Brain microvascular endothelial cell (primary cell): Measurements from ENCODE around the gene FGFR4.

Experiments
- DNase-seq: peaks from one replicate; pipeline ENCODE4 v3.0.0-alpha.2; 2020
- H3K27ac ChIP-seq: fragments of 250-450 bp; sonication (Bioruptor Pico); 2 replicates; pipeline ENCODE4 v1.5.1; 2020; ENCODE audit warnings: mild to moderate bottlenecking, moderate library complexity
- H3K27me3 ChIP-seq: fragments of 250-450 bp; sonication (Bioruptor Pico); replicated peaks from 2 replicates; pipeline ENCODE4 v1.5.1; 2020; ENCODE audit warnings: mild to moderate bottlenecking
- H3K36me3 ChIP-seq: fragments of 250-450 bp; sonication (Bioruptor Pico); replicated peaks from 2 replicates; pipeline ENCODE4 v1.5.1; 2020; ENCODE audit warnings: mild to moderate bottlenecking
- H3K4me3 ChIP-seq: 2 replicates; pipeline ENCODE4 v1.5.1; 2011; ENCODE audit warnings: low read depth, mild to moderate bottlenecking, control low read depth, low read length, moderate library complexity
- in situ Hi-C: cut with HindIII; loops from 2 replicates; pipeline ENCODE4 v1.10.0; 2017; ENCODE audit warnings: low sequenced_read_pairs, low pct_ligation_motif_present
- TF ChIP-seq, protein P1 (sequence below): IDR thresholded peaks from 2 replicates; pipeline ENCODE4 v1.5.1; 2011; ENCODE audit warnings: low read depth, mild to moderate bottlenecking, moderate library complexity, low read length, control low read depth, inconsistent platforms; ENCODE audit errors: missing control alignments

The FGFR4 gene

DNA sequence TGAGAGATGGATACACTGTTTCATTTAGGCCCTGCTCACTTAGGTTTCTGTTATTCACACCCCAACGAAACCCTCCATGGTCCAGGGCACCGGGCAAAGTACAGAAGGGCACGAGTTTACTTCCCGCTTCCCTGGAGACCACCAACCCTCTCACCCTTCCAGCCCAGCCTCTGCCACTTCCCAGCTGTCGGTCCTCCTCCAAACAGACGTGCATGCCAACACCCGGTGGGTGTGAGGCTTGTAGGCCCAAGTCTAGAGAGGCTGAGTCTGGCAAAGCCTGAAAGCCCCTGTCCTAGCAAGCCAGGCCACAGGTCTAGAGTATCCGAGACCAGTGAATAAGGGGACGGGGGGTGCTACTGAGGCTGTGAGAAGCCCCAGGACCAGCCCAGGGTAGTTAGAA is 7.1 kb upstream of the FGFR4 start:
- H3K4me3 ChIP-seq, result no peak overlapping the region
- no peak for DNase-seq
- H3K27ac ChIP-seq, result no peak overlapping the region
- in situ Hi-C loops, result no loop called here
- H3K27me3 ChIP-seq, result no peaks in the 10 kb centered on the region
- no peaks in the 10 kb centered on the region for H3K36me3 ChIP-seq
- TF ChIP-seq, protein P1, sequence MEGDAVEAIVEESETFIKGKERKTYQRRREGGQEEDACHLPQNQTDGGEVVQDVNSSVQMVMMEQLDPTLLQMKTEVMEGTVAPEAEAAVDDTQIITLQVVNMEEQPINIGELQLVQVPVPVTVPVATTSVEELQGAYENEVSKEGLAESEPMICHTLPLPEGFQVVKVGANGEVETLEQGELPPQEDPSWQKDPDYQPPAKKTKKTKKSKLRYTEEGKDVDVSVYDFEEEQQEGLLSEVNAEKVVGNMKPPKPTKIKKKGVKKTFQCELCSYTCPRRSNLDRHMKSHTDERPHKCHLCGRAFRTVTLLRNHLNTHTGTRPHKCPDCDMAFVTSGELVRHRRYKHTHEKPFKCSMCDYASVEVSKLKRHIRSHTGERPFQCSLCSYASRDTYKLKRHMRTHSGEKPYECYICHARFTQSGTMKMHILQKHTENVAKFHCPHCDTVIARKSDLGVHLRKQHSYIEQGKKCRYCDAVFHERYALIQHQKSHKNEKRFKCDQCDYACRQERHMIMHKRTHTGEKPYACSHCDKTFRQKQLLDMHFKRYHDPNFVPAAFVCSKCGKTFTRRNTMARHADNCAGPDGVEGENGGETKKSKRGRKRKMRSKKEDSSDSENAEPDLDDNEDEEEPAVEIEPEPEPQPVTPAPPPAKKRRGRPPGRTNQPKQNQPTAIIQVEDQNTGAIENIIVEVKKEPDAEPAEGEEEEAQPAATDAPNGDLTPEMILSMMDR, result no peak

- Histone ChIP-seq H3K27me3 (no peaks in the 10 kb centered on the region), H3K27ac (no peak overlapping the region), H3K36me3 (no peaks in the 10 kb centered on the region), H3K4me3 (no peak overlapping the region)
- in situ Hi-C loops, result no loop called here
- DNase-seq, result no peak
- TF ChIP-seq, protein P1, result no peak
Observed at GRCh38 chr5:177080265-177080664, 6.5 kb upstream of the FGFR4 start.

DNA sequence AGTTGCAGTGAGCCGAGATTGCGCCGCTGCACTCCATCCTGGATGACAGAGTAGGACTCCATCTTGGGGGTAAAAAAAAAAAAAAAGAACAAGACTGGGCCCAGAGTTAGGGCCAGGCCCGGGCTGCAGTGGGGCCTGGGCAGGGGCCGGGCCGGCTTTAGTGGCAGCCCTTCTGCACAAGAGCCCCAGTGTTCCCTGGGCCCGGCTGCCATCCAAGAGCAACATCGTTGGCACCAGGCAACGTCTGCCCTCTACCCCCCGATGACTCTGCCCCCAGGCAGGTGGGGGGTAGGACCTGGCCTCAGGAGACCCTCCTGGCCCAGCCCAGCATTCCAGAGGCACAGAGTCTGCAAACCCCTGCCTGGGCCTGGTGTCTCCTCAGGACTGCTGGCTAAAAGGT is 4.9 kb upstream of the FGFR4 start:
- Histone ChIP-seq H3K27ac (no peak overlapping the region), H3K27me3 (no peaks in the 10 kb centered on the region)
- in situ Hi-C loops, result no loop called here

GRCh38 chr5:177083357-177083756 is 3.4 kb upstream of the FGFR4 start:
- TF ChIP-seq, protein P1, result no peak
- Histone ChIP-seq H3K36me3 (no peaks in the 10 kb centered on the region), H3K4me3 (no peak overlapping the region), H3K27me3 (no peaks in the 10 kb centered on the region), H3K27ac (no peak overlapping the region)
- DNase-seq, result no peak
- in situ Hi-C loops, result no loop called here

More for the DNA sequence above, 4.9 kb upstream of the FGFR4 start:
- no peak for DNase-seq
- TF ChIP-seq, protein P1, result no peak
- no peak overlapping the region for H3K4me3 ChIP-seq
- no peaks in the 10 kb centered on the region for H3K36me3 ChIP-seq

GRCh38 chr5:177084175-177084574 is 2.5 kb upstream of the FGFR4 start:
- in situ Hi-C loops, result no loop called here
- no peak overlapping the region for H3K4me3 ChIP-seq
- H3K27me3 ChIP-seq, result no peaks in the 10 kb centered on the region
- TF ChIP-seq, protein P1, result no peak
- H3K36me3 ChIP-seq, result no peaks in the 10 kb centered on the region
- no peak overlapping the region for H3K27ac ChIP-seq
- no peak for DNase-seq

DNA sequence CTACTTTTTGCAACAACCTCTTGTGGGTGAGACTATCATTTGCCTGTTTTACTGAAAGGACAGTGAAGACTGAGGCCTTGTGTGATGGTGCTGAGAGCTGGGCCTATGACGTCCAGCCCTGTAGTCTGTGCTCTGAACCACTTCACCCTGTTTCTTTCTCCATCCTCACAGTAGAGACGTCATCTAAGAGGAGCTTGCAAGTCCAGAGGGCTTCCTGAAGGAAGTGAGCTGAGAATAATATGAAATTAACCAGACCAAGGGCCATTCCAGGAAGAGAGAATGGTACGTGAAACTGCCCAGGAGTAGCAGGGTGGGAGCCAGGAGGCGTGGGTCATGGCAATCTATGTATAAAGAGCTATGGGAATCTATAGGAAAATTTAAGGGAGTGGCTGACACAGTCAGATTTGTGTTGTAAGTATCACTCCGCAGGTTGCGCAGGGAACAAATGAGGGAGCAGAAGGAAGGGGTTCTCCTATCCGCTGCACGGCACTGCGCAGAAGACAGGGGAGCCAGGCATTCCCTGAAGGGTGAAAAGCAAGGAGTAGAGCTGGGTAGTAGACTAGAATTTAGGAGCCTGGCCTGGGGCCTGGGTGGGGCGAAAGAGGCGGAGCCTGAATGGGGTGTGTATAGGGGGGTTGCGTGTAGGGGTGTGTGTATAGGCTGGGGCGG is 596 bp upstream of the FGFR4 start:
- no peak for DNase-seq
- TF ChIP-seq, protein P1, result no peak
- H3K4me3 ChIP-seq, result no peak overlapping the region
- no peak overlapping the region for H3K27ac ChIP-seq
- in situ Hi-C loops, result no loop called here
- H3K27me3 ChIP-seq, result no peaks in the 10 kb centered on the region
- H3K36me3 ChIP-seq, result no peaks in the 10 kb centered on the region
